Hippocampal formation (tissue), 2 donors: ENCODE results near the gene PPP1R3E.

Experiments
- DNase-seq, 2 donors: peaks; one replicate each; lab custom pipeline; 2025; lab: John Stamatoyannopoulos, UW

PPP1R3E gene

GRCh38 chr14:23322568-23323517 lies 20.2 kb upstream of the PPP1R3E start:
- no peak for DNase-seq

GRCh38 chr14:23321572-23322547 lies 19.2 kb upstream of the PPP1R3E start:
- DNase-seq: no peak

- peak; percentile 99 to 100 for DNase-seq
Observed at GRCh38 chr14:23320584-23321571, 18.2 kb upstream of the PPP1R3E start, which contains the start of gene PABPN1. Gene PABPN1 (plus strand): TSS chr14:23321457. CDS start chr14:23321470, 13 bp downstream.

DNA sequence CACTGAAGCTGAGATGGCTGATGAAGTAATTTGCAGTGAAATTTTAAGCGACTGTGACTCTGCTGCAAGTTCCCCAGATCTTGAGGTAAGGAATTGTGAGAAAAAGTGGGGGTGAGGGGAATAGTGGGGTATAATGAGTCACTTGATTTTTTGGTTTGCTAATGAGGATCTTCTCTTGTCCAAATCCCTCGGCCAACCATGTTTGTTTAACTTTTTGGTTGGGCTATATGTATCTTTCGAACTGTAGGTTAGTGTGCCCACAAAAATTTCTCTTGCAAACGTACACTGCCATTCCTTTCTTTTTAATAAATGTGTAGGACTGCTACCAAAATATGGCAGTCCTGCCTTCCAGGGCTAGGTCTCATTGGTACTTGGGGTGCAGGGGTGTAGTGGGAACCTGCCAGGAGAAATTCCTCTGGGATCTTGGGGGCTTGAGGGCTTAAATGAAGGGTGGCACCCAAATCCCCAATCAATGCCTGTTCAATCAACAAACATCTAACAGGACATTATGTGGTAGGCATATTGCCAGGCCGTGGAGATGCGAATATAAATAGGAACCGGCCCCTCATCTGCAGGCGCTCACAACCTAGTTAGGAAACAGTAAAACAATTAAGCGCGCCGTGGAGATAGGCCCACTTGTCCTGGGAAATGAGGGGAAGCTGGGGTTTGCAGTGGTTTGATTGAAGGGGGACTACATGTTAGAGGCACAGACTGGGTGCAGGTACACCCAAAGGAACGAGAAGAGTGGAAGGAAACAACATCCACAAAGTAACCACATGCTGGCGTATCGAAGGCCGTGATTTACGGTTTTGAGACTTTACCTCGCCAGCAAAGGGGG lies 17.3 kb upstream of the PPP1R3E start:
- DNase-seq: no peak

DNA sequence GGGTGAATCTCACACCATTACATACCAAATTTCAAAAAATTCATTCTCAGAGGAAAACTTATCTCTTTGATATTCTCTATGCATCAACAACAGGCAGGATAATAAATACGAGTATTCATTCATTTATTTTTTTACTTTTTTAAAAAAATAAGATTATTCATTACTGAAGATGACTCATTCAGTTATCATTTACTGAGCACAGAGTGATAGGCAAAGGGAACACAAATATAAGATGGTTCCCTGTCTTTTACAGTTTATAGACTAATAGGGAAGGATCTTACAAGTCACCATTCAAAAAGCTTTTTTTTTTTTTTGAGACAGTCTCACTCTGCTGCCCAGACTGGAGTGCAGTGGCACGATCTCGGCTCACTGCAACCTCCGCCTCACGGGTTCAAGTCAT lies 13.6 kb upstream of the PPP1R3E start:
- DNase-seq: no peak

- DNase-seq: no peak
Observed at GRCh38 chr14:23310546-23310945, 7.9 kb upstream of the PPP1R3E start.

- no peak for DNase-seq
Observed at GRCh38 chr14:23308721-23309445, 6.2 kb upstream of the PPP1R3E start.

DNA sequence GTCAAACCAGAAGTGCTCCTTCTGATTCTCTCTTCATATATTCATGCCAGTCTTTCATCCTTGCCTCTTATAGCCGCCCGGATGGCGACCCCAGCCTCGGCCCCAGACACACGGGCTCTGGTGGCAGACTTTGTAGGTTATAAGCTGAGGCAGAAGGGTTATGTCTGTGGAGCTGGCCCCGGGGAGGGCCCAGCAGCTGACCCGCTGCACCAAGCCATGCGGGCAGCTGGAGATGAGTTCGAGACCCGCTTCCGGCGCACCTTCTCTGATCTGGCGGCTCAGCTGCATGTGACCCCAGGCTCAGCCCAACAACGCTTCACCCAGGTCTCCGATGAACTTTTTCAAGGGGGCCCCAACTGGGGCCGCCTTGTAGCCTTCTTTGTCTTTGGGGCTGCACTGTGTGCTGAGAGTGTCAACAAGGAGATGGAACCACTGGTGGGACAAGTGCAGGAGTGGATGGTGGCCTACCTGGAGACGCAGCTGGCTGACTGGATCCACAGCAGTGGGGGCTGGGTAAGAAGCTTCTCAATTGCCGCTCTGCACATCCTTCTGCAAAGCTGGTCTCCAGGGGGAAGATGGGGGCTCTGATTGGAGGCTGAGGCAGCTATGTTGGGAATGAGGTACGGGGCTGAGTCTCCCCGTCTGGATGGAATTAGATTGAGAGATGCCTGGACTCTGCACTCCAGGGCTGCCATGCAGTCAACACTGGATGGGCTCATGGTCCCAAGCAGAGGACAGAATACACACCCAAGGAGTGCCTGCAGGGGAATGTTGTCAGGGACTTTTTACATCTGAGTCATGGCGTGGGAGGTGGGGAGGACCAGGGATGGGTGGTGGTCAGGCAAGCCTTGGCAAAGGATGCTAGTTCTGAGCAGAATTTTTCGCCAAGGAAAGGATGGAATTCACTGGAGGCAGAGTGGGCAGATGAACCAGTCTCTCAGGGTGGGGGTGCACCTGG lies 5.3 kb upstream of the PPP1R3E start:
- no peak for DNase-seq

DNA sequence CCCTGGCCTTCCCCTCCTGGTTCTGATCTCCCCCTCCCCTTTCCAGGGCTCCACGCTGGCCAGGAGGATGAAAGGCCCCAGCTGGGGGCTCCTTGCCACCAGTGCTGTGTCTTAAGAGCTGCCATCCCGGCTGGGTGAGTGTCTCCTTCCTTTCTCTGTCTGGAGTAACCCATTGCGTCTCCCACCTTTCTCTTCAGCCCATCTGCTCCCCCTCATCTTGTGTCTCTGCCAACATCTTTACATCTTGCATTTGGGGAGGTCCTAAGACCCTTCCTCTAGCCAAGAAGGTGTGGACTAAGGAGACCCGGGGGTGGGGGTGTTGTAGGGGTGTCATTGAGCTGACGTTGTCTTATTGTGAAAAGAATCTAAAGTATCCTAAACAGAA lies 4.5 kb upstream of the PPP1R3E start:
- no peak for DNase-seq

DNA sequence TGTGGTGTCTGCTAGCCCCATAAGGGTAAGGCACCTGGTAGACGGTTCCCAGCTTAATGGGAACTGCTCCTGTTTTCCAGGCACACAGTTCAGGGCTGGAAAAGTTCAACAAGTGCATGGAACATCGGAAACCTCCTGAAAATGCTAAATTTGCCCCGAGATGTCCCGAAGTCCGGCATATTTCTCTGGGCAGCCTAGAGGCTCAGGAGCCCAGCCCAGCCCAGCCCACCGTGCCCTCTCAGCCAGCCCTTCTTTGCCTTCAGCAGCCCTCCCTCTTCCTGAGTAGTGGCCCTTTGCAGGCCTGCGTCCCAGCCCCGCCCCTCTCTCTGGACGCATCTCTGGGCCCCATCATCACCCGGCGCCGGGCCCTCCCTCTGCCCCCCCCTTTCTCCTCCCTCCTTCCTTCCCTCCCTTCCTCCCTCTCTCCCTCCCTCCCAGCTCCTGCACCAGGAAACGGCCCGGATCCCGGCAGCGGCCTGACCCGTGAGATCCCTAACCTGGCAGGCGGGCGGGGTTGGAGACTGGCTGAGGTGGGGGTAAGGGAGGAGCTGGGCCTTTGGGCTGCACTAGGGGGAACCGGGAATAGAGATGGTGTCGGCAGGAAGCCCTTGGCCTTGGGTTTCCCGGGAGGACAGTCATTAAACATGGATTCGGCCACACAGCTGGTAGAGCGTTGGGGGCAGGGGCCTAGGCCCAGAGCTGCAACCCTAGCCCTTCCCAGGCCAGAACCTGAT lies 3.9 kb upstream of the PPP1R3E start, which contains the start of gene BCL2L2:
TSS of gene BCL2L2 (plus strand) at position 422 of the 734 bp plus-strand sequence. CDS start 935 bp downstream, outside the sequence.
- DNase-seq: peak; percentile 87 to 90

DNA sequence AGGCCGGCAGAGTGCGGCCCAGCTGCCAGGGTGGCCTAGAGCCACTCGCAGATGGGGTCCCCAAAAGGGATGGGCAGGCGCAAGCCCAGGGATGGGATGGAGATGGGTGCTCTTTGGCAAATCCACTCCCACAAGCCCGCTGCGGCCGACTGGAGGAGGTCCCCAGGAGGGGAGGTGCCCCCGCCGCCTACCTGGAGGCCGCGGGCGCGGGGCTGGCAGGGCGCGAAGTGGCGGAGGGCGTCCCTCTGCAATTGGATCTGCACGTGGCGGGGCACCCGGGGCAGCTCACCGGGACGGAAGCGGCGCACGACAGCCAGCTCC lies 730 bp downstream of the PPP1R3E start:
- DNase-seq: no peak

DNA sequence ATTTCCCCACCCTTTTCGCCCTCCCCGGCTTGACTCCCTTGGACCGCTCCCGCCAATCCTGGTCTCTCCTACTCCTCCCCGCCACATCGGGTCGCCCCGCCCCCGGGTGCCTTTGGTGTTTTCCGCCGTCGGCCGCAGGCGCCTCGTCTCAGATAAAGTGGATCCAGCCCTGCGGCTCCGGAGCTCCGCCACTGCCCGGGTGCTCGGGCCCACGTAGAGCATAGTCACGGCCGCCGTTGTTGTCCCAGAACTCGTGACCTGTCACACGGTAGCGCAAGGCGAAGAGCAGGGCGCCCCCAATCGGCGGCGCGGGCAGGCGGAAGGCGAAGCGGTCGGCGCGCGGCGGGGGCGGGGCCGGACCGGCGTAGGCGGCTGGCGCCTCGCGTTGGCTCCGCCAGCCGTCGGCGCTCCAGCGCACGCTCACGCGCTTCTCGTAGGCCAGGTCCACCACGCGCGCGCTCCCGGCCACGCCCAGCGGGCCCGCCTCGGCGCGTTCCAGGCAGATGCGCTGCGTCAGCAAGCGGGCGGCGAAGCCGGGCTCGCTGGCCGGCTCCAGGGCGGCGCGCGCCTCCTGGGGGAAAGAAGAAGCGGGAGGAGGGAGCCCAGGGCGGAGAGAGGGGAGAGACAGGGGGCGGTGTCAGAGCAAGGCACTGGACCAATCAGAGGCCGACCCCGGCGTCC lies 1.2 kb downstream of the PPP1R3E start:
- peak; percentile 97 to 98 for DNase-seq

DNA sequence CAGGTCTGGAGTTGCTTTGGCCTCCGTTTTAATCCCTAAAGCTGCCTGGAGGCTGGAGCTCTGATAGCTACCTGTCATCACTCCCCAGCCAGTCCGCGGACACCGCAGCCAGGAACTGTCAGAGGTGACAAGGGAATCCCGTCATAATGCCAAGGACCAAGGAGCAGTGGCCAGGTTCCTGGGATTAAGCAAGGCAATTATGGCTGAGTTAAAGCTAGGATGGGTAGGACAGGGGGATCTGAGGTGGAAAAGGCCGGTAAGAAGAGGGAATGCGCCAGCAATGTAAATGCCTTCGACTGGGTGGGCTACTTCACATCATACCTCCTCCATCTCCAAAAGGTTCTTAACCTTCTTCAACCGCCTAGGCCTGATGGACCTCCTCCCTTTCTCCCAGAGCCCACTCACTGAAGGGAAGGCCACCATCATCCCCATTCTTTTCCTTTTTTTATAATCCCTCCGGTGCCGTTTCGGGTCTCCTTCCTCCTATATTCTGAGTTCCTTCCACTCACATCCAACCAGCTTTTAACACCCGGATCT lies 1.9 kb downstream of the PPP1R3E start:
- DNase-seq: peak in 1 of 2 donors; percentile 29

DNA sequence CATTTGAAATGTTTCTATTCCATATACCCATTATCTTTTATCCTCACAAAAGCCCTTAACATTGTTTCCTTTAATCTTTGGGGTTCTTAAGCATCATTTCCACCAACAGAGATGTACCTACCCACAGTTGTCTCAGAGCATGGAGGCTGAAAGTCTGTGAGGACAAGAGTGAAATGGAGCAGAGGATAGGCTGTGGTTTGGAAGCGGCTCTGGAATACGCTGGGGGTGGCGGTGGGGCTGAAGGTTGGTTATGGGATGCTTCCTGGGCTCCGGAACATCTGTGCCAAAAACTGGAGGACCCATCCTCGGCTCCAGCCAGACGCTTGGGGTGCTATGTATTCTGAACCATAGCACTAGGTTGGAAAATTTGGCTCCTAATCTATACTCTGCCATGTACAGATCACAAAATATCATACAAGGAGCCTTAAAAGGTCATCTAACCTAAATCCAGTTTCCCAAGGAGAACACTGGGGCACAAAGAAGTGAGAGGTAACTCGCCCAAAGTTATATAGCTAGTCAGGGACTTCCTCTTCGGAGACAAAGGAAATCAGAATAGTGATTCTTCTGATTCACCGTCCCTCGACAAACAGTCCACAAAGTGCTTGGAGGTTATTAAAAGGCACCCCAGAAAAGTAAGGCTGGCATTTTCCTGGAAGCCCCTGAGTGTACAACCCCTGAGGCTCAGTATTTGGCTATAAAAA lies 2.5 kb downstream of the PPP1R3E start:
- no peak for DNase-seq

- DNase-seq: peak in 1 of 2 donors; percentile 75
Observed at GRCh38 chr14:23299211-23299957, 3.3 kb downstream of the PPP1R3E start.
